ENCODE data around the gene ATXN10. TPM values are rescaled to one million over a fixed set of nuclear protein-coding genes. Genes with fewer than 3 reads are reported as not detected.

ATXN10 gene
- total and polyA plus RNA-seq, 2 of the 8 experiments (the other 6 are each of a cell fraction or from before 2014, with no cell fraction given) = 134 to 210 TPM

DNA sequence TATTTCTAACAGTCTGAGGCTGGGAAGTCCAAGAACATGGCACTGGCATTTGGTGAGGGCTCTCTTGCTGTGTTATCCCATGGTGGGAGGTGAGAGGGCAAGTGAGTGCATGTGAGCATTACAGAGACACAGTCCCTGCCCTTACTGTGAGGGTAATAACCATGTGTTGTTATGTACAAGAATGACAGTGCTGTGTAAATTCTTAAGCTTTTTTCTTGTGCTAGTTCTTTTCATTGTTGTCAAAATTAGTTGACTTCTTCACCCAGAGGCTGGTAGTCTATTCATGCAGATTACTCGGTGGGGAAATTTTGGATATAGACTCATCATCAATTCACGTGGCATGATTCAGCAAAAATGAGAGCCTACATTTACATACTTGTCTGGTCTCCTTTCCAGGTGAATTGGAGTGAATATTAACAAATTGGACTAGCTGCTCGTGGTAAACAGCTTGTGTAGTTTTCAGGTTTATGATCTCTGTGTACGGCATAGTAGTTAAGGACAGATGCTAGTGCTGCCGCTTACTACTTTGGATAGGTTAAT lies 49.3 kb downstream of the ATXN10 start (continued):
- TF ChIP-seq, protein P1, sequence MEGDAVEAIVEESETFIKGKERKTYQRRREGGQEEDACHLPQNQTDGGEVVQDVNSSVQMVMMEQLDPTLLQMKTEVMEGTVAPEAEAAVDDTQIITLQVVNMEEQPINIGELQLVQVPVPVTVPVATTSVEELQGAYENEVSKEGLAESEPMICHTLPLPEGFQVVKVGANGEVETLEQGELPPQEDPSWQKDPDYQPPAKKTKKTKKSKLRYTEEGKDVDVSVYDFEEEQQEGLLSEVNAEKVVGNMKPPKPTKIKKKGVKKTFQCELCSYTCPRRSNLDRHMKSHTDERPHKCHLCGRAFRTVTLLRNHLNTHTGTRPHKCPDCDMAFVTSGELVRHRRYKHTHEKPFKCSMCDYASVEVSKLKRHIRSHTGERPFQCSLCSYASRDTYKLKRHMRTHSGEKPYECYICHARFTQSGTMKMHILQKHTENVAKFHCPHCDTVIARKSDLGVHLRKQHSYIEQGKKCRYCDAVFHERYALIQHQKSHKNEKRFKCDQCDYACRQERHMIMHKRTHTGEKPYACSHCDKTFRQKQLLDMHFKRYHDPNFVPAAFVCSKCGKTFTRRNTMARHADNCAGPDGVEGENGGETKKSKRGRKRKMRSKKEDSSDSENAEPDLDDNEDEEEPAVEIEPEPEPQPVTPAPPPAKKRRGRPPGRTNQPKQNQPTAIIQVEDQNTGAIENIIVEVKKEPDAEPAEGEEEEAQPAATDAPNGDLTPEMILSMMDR (IDR thresholded peaks at IDR 0.05; ENCODE audit: control extremely low read depth in 1 of 3, insufficient read depth in 1 of 3, low read depth in 1 of 3, low read length in 3 of 3) = no peak

Measured in H1 (cell line).